ENCODE measurements around the gene XRCC1.

- TF ChIP-seq CTCF (IDR thresholded peaks at IDR 0.05): no peak
- no peak for TF ChIP-seq POLR2AphosphoS5 (IDR thresholded peaks at IDR 0.05; ENCODE audit: low read depth, low read length)
- TF ChIP-seq TCF7L2 (IDR thresholded peaks at IDR 0.05; ENCODE audit: low read depth, low read length): no peak
- no peak for TF ChIP-seq SIN3A (IDR thresholded peaks at IDR 0.05; ENCODE audit: borderline replicate concordance, insufficient read depth, low read depth, low read length)
- TF ChIP-seq REST (IDR thresholded peaks at IDR 0.05; ENCODE audit: insufficient read depth in 1 of 2, low read depth in 2 of 2, low read length in 1 of 2): no peak
Observed at GRCh38 chr19:43524922-43525835, 50.1 kb downstream of the XRCC1 start.
